Heart left ventricle (tissue), 16 donors: ENCODE data around the gene MAT2A. TPM values are rescaled to one million over a fixed set of nuclear protein-coding genes. Genes with fewer than 3 reads are reported as not detected.
A peak's percentile ranks its signal among the peaks of the same experiment; 100 is the strongest.

Source experiments
- ATAC-seq, 4 donors: fragments of 200-7000 bp; cut with Tn5 transposase; one replicate each; pipeline ENCODE4 v1.9.1; 2020 to 2022; ENCODE audit warnings: moderate library complexity in 4 of 4, mild to moderate bottlenecking in 3 of 4, moderate number of reproducible peaks in 1 of 4
- DNase-seq, 5 donors: peaks; one replicate each; pipeline ENCODE4 v3.0.0-alpha.2; 2020
- H3K27ac ChIP-seq, 12 donors: fragments of 200-600 bp; sonication (generic) in 4 of 12; one replicate each; pipeline versions ENCODE4 v1.5.0 to v1.8.0; 2016 to 2022; ENCODE audit warnings: mild to moderate bottlenecking in 2 of 12
- H3K27me3 ChIP-seq, 9 donors: fragments of 200-600 bp; sonication (generic) in 2 of 9; one replicate each; pipeline versions ENCODE4 v1.5.1 to v1.8.0; 2016 to 2022; ENCODE audit warnings: mild to moderate bottlenecking in 3 of 9
- H3K36me3 ChIP-seq, 9 donors: fragments of 200-600 bp; sonication (generic) in 2 of 9; one replicate each; pipeline versions ENCODE4 v1.5.0 to v1.8.0; 2018 to 2022; ENCODE audit warnings: mild to moderate bottlenecking in 2 of 9
- H3K4me1 ChIP-seq, 12 donors: fragments of 200-600 bp; sonication (generic) in 4 of 12; one replicate each; pipeline versions ENCODE4 v1.5.0 to v1.8.0; 2016 to 2022; ENCODE audit warnings: mild to moderate bottlenecking in 3 of 12
- H3K4me3 ChIP-seq, 12 donors: fragments of 200-600 bp; sonication (generic) in 4 of 12; one replicate each; pipeline versions ENCODE4 v1.5.0 to v1.8.0; 2017 to 2022; ENCODE audit warnings: mild to moderate bottlenecking in 9 of 12, moderate library complexity in 4 of 12
- H3K9me3 ChIP-seq, 12 donors: fragments of 200-600 bp; sonication (generic) in 4 of 12; one replicate each; pipeline versions ENCODE4 v1.5.0 to v1.8.0; 2016 to 2022; ENCODE audit warnings: mild to moderate bottlenecking in 1 of 12
- CTCF ChIP-seq, 12 donors: fragments of 200-600 bp; sonication (generic) in 4 of 12; IDR thresholded peaks; one replicate each; pipeline versions ENCODE4 v1.5.0 to v1.8.0; 2018 to 2022; ENCODE audit warnings: antibody characterized with exemption in 12 of 12, mild to moderate bottlenecking in 5 of 12
- POLR2A ChIP-seq, 2 donors: fragments of 450-650 bp; IDR thresholded peaks; one replicate each; pipeline ENCODE4 v1.6.1; 2017; ENCODE audit warnings: antibody characterized with exemption in 2 of 2, mild to moderate bottlenecking in 2 of 2, moderate library complexity in 2 of 2
- WGBS, 4 donors: extraction: QIAGEN DNeasy Blood & Tissue Kit in 2 of 4; methylation state at CpG; one replicate each; pipeline versions ENCODE4 v1.1.5 to v1.1.7; 2013 to 2018; 5-methylcytosine and 5-hydroxymethylcytosine counted together
- intact Hi-C, 10 donors: fragments of 100-400 bp; cut with DNase I; formaldehyde crosslinking; loops; one replicate each; pipeline versions ENCODE4 v1.11.1 to v1.14.2; 2022
- polyA plus RNA-seq, 2 donors: library from polyadenylated mRNA; stranded (reverse); fragments of 200-250 nt; gene quantifications; one replicate each; pipeline ENCODE4 v1.2.3, GENCODE V29; 2013
- total RNA-seq, 9 donors: library from RNA; depleted of rRNA in 2 of 9; stranded (reverse); fragments of >200 nt in 2 of 9; fragmentation: NEBNext Ultra II Directional in 3 of 9; extraction: Animal tissue kit (Norgen Biotek cat#: 25700) in 3 of 9; gene quantifications; one replicate each; pipeline versions ENCODE4 v1.1.0 to v1.2.4, GENCODE V29; 2016 to 2023
- donor health status: ischemic (EF 13 %, LVEDD 7.1; RV severe dilation, severe dysfunction).
- donor health status: healthy with polysubstance abuse.
- donor health status: DM: no; HTN: yes; CAD: no.
- donor health status: DM: no; HTN: no; CAD: no.
- donor health status: ischemic (EF 25% LVEDD 6.9; RV normal size, moderate dysfunction).
- donor health status: ischemic (EF 25% LVEDD 5.7; RV mildly dilated, moderate dysfunction).
- donor health status: healthy.
- donor health status: DM: yes; HTN: yes; CAD: no.
- donor health status: ischemic (EF 35%, LVEDD 5.7; RV mildly dilated, moderate dysfunction).
- donor health status: nonischemic (EF 11% LVEDD 7.7; RV severe dilation, severe dysfunction).
- donor health status: DM: yes; HTN: yes; CAD: no.
- donor health status: PGD.
- donor health status: ischemic (EF 29% LVEDD 5.4; RV normal size, mild dysfunction).
- donor health status: nonischemic (EF 23%, LVEDD 6.1; RV moderate dilation, normal function).

The MAT2A gene
- total and polyA plus RNA-seq, 11 donors, result 66.0 to 218 (median 128) TPM

DNA sequence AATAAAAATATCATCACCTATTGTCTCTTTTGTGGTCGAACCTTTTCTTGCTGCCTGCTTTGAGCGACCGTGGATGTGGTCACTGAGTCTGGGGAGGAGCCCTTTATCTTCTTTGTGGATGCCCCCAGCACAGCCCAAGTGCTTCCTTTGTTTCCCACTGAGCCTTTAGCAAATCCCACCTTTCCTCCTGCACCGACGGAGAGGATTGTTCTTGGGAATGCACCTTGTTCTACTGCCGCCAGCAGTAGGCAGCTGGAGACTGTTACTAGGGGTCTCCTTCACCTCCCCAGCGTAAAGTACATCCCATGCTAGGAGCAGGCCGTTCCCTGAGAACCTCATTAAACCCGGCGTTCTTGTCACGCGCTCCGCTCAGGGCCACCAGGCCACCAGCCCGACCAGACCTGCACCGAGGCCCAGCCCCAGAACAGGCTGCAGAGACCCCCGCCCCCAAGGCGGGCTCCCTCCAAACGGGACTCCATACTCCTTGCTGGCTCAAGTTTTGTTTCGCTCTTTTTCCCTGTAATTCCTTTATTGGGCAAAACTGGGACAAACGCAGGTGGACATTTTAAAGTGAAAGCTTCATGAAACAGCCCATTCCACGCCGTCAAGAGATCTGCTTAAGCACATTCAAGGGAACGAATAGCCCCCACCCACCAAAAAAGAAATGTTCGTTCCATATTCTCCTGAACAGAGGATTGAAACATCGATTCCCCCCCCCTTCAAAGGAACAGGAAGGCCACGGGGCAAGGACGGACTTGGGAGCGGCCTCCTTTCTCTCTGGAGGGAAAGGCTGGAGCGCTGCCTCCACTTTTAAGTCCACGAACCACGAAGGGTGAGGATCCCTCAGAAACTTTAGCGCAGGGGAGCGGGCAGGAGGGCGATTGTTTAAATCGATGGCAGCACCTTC lies 1.1 kb upstream of the MAT2A start:
- peak overlapping the region; percentile 59 to 98 (median 90) for H3K4me3 ChIP-seq
- H3K4me1 ChIP-seq, result peaks cover 0 to 46% (median 34%) of the 10 kb centered on the region in 12 donors
- H3K36me3 ChIP-seq, result peaks cover 4 to 28% (median 21%) of the 10 kb centered on the region in 9 donors
- no peak for TF ChIP-seq POLR2A (IDR thresholded peaks at IDR 0.05)
- TF ChIP-seq CTCF (IDR thresholded peaks at IDR 0.05), result peak in 2 of 12 donors; percentile 5 to 25
- 4 to 8% (median 5%) methylated on average over 34 to 35 of the region's 35 CpGs for WGBS, 4 donors
- ATAC-seq (peak; percentile 3 to 51 (median 23)), DNase-seq (peak; percentile 60 to 68 (median 64))
- intact Hi-C loops, result loop anchor here in 8 of 10 donors (1.0 to 5.0 kb wide), 7 partner anchors 23 to 101 kb away; partner anchors contain the start of gene GGCX (in 1 of the 8)
- no peaks in the 10 kb centered on the region for H3K27me3 ChIP-seq
- peak overlapping the region; percentile 94 to 100 (median 99) for H3K27ac ChIP-seq
- H3K9me3 ChIP-seq, result no peaks in the 10 kb centered on the region

GRCh38 chr2:85539361-85540132 lies 579 bp downstream of the MAT2A start:
- TF ChIP-seq POLR2A (IDR thresholded peaks at IDR 0.05), result no peak
- no peak for TF ChIP-seq CTCF (IDR thresholded peaks at IDR 0.05)
- Histone ChIP-seq H3K36me3 (peaks cover 4 to 45% (median 38%) of the 10 kb centered on the region in 9 donors), H3K9me3 (no peaks in the 10 kb centered on the region), H3K27ac (peak overlapping the region; percentile 94 to 100 (median 99)), H3K4me1 (peaks cover 0 to 55% (median 40%) of the 10 kb centered on the region in 12 donors), H3K4me3 (peak overlapping the region; percentile 59 to 98 (median 90)), H3K27me3 (no peaks in the 10 kb centered on the region)
- WGBS, 4 donors, result 0 to 1% (median 1%) methylated on average over 38 to 67 of the region's 67 CpGs
- peak; percentile 48 to 70 (median 56) for ATAC-seq
- intact Hi-C loops, result loop anchor here in 8 of 10 donors (1.0 to 5.0 kb wide), 6 partner anchors 21 to 106 kb away; partner anchors contain the start of gene GGCX (in 1 of the 8)
- peak; percentile 82 to 86 (median 83) for DNase-seq

DNA sequence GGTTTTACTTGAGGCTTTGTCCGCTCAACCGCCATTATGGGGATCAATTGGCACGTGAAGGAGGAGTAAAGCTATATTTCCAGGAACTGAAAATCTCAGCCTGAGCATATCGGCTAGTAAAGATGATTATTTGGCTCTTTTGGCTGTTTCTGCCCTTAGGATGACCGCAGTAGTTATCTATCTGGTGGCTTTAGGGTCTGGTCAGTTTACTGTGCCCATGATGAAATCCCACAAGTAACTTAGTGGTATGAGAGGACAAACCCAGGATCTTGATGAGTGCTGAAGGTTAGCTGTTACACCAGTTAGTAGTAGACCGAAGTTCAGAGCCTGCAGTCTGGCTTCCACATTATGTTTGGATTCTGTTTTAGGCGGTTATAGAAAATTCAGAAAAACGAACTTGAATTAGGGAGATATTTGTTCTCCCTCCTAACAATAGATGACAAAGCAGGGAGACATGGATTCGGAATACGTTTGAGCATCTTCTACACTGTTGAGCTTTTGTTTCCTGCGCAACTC lies 1.2 kb downstream of the MAT2A start:
- DNase-seq (no peak), ATAC-seq (no peak)
- Histone ChIP-seq H3K27ac (peak overlapping the region; percentile 94 to 100 (median 99)), H3K36me3 (peaks cover 4 to 51% (median 44%) of the 10 kb centered on the region in 9 donors), H3K4me1 (peaks cover 0 to 58% (median 41%) of the 10 kb centered on the region in 12 donors), H3K4me3 (peak overlapping the region; percentile 59 to 98 (median 90)), H3K9me3 (no peaks in the 10 kb centered on the region), H3K27me3 (no peaks in the 10 kb centered on the region)
- no peak for TF ChIP-seq CTCF (IDR thresholded peaks at IDR 0.05)
- no peak for TF ChIP-seq POLR2A (IDR thresholded peaks at IDR 0.05)
- intact Hi-C loops, result no loop called here
- 5 to 9% (median 8%) methylated on average over 11 of the region's 11 CpGs for WGBS, 4 donors
